ENCODE data around the gene ZNF836.
A peak's percentile ranks its signal among the peaks of the same experiment; 100 is the strongest.

ZNF836 gene

GRCh38 chr19:52187407-52187806, 16.0 kb upstream of the ZNF836 start:
- DNase-seq: no peak

- no peak for DNase-seq
Measured at GRCh38 chr19:52176574-52176973, 5.2 kb upstream of the ZNF836 start.

DNA sequence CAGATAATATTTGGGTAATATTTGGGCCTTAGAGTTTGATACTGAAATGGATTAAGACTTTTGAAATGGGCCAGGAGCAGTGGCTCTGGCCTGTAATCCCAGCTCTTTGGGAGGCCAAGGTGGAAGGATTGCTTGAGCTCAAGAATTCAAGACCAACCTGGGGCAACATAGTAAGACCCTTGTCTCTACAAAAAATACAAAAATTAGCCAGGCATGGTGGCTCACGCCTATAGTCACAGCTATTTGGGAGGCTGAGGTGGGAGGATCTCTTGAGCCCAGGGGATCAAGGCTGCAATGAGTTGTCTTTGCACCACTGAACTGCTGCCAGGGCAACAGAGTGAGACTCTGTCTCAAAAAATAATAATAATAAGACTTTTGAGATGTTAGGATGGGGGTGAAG, 926 bp upstream of the ZNF836 start:
- no peak for DNase-seq

DNA sequence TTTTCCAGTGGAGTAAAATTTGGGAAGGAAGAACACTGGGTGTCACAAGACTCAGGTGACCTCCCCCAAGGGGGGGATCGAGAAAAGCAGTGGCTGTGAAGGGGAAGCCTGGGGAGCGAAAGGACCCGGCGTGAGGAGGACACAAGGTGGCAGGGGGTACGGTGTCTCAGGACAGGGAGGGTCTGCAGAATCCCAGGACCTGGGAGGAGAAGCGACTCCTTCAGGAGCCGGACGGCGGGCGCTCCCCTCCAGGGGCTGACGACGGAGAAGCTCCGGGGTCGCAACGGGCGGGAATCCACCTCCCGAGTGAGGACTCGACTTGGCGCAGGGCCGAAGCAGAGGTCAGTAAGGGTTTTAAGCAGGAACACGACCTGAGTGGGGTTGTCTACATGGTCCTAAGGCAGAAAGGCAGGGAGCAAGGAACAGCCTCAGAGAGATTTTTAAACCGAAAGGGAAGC, 529 bp downstream of the ZNF836 start:
- DNase-seq: no peak

GRCh38 chr19:52170304-52170703, 1.1 kb downstream of the ZNF836 start:
- no peak for DNase-seq

DNA sequence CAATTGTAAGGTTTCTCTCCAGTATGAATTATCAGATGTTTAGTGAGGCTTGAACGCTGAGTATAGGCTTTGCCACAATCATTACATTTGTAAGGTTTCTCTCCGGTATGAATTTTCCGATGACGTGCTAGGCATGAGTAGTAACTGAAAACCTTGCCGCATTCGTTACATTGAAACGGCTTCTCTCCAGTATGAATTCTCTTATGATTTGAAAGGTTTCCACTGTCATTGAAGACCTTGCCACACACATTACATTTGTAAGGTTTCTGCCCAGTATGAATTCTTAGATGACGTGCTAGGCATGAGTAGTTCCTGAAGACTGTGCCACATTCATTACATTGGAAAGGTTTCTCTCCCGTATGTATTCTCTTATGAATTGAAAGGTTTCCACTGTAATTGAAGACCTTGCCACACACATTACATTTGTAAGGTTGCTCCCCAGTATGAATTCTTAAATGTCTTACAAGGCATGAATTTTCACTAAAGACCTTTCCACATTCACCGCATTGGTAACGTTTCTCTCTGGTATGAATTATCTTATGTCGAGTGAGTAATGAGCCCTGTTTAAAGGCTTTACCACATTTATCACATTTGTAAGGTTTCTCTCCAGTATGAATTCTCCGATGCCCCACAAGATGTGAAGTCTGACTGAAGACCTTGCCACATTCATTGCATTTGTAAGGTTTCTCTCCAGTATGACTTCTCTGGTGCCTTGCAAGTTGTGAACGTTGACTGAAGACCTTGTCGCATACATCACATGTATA, 15.6 kb downstream of the ZNF836 start:
- DNase-seq: no peak

DNA sequence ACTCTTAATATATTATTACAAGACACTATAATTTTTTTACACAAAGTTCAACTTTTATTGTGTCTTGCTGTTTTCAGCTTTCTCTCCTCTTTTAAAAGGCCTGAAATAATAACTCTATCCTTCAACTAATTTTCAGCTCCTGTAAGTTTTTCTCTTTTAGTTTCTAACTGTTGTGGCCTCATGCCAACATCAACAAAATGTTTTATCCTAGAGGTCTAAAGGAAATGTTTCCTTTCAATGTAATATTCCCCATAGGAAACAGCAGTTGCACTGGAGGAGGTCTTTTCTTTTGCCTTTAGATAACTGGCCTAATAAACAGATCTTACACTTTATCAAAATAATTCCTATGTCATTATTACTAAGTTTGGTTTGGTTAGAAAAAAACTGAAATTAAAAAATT, 23.2 kb downstream of the ZNF836 start:
- no peak for DNase-seq

- DNase-seq: no peak
Measured at GRCh38 chr19:52142001-52142595, 29.3 kb downstream of the ZNF836 start.

DNA sequence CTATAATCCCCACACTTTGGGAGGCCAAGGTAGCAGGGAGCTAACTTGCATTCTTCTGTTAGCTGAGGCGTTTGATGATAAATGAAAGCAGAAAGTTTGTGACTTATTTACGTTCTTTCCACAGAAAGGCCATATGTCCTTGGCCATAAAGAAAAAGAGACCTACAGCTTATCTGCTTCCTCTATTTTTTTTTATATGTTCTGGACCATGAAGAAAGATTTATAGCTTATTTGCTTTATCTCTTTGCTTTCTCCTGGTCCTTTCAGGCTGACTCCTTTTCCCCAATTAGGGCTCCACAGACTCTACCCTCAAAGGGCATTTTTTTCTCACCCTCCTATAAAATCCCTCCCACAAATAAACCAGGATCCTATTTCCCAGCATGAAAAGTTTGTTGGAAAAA, 30.2 kb downstream of the ZNF836 start:
- no peak for DNase-seq

- peak; percentile 80 for DNase-seq
Measured at GRCh38 chr19:52140032-52140710, 31.2 kb downstream of the ZNF836 start.

GRCh38 chr19:52139252-52140031, 32.0 kb downstream of the ZNF836 start, which contains the start of gene ZNF616:
ZNF616 (minus strand) TSS chr19:52139938; CDS start chr19:52130512, 9,426 bp downstream.
- DNase-seq: peak; percentile 93

DNA sequence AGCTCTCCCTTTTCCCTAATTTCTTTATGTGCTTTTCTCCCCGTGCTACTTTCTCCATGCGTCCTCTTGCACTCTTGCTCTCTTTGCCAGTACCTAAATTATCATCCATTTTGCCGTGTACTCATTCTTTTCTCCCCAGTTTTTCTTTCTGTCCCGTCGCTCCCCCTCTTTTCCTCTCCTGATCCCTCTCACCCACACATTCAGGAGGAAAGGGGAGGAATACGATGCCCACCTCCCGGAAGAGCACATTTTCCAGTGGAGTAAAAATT, 32.5 kb downstream of the ZNF836 start:
- DNase-seq: no peak

- peak; percentile 47 for DNase-seq
Measured at GRCh38 chr19:52138278-52138982, 33.0 kb downstream of the ZNF836 start.

GRCh38 chr19:52120286-52120685, 51.1 kb downstream of the ZNF836 start:
- DNase-seq: no peak

DNA sequence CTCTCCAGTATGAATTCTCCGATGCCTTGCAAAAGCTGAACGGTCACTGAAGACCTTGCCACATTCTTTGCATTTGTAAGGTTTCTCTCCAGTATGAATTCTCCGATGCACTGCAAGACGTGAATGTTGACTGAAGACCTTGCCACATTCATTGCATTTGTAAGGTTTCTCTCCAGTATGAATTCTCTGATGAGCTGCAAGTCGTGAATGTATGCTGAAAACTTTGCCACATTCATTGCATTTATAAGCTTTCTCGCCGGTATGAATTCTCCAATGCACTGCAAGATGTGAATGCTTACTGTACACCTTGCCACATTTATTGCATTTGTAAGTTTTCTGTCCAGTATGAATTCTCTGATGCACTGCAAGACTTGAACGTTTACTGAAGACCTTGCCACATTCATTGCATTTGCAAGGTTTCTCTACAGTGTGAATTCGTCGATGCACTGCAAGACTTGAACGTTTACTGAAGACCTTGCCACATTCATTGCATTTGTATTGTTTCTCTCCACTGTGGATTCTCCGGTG, 55.8 kb downstream of the ZNF836 start:
- DNase-seq: no peak

- DNase-seq: no peak
Measured at GRCh38 chr19:52114691-52115090, 56.7 kb downstream of the ZNF836 start.

- DNase-seq: no peak
Measured at GRCh38 chr19:52112624-52113023, 58.8 kb downstream of the ZNF836 start.

GRCh38 chr19:52110780-52111179, 60.6 kb downstream of the ZNF836 start:
- DNase-seq: no peak

All from NCI-H748 treated with DMSO at 0.1 percent for 48 hours (cell line).